HG03066 (cell line): Measurements from ENCODE around the gene SH3RF2.

ENCODE experiments used
- ATAC-seq: cut with Tn5 transposase; IDR thresholded peaks from one replicate; pipeline ENCODE4 v1.9.1; 2021; ENCODE audit warnings: low read depth; ENCODE audit not compliant: unreplicated experiment

Gene SH3RF2

DNA sequence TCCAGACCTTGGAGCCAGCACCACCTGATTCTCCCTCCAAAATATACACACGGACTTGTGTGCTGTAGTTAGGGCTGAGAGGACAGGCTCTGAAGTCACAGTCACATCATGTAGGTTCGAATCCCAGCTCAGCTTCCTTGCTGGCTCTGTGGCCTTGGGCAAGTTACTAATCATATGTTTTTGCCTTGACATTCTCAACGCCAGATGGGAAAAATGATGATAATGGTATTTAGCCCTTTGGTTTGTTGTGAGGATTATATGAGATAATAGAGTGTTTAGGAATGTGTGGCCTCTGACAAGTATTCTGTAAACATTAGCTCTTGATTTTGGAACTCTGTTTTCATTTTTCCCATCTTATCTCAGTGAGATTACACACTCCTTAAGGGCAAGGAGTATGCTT, 96.5 kb downstream of the SH3RF2 start:
- no peak for ATAC-seq

DNA sequence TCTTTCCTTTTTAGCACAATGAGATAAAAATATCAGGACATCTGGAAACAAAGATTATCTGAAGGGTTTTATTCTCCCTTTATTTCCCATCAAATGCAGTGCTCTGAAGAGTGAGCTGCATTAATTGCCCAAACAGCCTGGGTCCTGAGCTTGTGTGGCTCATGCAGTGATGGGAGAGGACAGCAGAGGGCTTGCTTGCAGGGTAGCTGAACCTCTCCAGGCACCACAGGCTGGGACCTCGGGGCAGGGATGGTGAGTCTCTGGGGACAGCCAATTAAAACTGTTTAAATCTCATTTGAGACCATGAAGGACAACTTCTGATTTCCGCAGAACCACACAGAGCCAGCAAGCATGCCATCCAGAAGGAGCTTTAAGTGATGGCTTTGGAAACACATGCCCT, 97.7 kb downstream of the SH3RF2 start:
- ATAC-seq: no peak

DNA sequence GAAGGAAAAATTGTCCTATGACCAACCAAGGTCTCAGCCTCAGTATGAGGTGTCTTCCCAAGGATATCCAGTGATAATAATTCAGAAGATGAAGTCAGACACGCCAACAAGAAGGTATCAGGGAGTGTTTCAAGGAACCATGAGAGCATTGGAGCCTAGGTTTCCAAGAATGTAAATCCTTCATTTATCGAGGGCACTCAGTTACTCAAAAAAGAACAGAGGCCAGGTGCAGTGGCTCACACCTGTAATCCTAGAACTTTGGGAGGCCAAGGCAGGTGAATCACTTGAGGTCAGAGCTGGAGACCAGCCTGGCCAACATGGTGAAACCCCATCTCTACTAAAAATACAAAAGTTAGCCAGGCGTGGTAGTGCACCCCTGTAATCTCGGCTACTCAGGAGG, 98.2 kb downstream of the SH3RF2 start:
- no peak for ATAC-seq

DNA sequence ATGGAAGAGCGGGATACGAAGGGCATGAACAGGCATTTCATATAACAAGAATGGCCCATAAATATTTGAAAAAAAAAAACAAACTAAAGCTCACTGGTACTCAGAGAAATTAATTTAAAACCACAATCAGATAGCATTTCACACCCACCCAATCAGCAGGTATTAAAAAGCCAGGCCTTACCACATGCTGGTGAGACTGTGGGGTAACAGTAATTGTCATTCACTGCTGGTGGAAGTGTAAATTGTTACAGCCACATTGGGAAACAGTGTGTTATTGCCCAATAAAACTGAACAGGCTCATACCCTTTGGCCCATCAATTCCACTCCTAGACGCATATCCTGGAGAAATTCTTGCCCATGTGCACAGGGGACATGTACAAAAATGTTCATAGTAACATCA, 103.0 kb downstream of the SH3RF2 start:
- no peak for ATAC-seq

DNA sequence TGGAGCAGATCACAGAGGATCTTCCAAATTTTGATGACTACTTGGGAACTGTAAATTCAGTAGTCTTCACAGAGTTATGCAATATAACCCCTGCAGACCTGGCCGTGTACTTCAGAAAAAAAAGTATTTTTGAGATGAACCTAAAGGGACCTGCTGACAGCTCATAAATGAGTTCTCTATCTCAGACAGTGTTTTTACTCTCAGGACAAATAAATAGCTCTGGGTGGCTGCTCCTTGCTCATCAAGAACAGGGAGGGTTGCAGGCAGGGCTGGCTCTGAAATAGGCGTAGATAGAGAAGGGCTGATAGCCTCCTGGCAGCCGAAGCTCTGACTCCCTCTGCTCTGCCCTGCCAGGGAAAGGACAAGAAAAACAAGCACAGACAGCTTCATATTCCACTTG, 104.1 kb downstream of the SH3RF2 start:
- no peak for ATAC-seq

DNA sequence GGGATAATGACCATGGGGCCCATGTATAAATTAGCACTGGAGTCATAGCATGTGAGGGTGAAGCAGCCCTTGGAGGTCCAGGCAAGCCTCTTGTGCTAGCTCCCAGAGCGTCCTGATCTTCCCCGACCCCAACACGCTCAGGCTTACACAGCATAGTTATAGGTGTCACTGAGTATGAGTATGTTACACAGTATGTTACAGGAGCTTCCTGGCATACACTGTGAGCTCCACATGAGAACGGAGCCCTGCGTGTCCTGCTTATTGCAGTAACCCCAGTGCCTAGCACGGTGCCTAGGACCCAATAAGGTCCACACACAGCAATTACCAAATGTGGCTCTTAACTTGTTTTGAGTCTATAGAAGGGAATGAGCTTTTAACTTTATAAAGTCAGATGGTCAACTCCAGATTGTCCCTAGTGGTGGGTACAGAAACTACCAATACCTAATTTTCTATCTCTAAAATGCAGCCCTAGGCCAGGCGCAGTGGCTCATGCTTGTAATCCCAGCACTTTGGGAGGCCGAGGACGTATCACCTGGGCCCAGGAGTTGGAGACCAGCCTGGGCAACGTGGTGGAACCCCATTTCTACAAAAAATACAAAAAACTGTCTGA, 104.9 kb downstream of the SH3RF2 start:
- ATAC-seq: peak; percentile 80

DNA sequence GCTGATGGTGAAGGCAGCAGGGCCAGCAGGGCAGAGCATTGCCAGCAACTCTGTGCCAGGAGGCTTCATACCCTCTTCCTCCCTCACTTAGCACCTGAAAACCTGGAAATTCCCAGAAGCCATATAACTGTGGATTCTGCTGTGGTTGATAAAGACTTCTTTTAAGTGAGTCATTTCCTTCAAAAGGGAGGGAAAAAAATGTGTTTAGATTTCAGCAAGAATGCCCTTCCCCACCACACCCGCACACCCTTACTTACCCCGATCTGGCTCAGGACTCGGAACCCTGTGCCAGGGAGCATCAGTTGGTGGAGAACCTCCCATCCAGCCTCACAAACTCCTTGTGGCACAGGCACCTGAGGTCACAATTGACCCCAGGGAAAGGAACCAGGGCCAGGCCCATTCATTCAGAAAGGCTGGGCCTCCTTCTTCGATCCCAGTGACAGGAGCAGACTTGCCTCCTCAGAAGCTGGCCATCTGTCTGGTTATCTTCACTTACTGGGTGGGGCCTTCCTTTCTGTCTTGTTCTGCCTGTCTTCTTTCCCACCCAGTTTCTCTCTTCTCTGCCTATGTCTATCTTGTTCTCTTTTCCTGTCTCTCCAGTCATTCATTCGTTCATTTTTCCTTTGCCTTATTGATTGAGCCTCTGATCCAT, 106.4 kb downstream of the SH3RF2 start:
- no peak for ATAC-seq

DNA sequence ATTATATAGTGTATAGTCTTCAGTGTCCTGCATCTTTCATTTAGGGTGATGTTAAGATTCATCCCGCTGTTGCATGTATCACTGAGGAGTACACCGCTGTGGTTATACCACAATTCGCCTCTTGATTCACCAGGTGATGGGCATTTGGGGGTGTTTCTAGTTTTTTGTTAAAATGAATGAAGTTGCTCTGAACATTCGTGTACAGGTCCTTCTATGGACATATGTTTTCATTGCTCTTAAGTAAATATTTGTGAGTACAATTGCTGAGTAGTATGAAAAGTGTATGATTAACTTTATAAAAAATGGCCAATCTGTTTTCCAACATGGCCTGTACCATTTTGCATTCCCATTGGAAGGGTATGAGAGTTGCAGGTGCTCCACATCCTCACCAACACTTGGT, 107.3 kb downstream of the SH3RF2 start:
- no peak for ATAC-seq

DNA sequence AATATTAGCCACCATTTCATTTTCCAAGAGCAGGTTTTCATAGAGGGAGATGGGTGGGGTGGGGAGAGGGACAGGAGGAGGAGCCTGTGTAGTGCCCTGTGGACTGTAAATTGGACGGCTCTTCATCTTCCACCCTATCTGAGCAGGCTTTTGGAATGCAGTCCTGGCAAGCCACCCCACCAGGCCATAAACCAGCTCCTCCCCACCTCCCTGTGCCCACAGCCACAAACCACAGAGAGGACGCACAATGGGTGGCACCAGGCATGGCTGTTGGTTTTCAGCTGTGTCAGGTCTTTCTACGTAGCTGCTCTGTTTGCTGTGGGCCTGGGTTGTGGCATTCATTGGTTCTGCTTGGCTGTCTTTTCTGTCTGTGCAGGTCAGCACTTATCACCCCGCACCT, 111.0 kb downstream of the SH3RF2 start:
- ATAC-seq: no peak

DNA sequence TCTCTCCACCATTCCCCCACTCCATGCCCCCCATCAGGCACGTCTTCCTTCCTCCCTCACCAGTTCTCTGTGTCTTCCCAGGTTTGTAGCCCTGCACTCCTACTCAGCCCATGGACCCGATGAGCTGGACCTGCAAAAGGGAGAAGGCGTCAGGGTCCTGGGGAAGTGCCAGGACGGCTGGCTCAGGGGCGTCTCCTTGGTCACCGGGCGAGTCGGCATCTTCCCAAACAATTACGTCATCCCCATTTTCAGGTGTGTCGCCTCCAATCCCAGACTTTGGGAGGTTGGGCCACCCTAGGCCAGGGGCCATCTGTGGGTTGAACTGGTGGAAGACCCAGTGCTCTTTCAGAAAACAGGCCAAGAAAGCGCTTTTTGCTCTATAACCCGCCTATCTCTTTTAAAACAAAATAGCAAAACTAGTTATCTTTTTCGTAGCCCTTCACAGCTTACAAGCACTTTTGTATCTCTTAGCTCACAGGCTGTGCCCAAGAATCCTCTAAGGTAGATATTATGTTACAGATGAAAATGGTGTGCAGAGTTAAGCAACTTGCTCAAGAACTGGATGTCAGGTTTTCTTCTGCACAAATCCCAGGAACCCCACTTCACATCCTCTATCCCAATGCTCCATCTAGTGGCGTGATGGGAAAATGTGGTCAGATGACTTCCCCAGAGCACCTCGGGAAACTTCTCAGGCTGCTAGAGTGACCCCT, 112.8 kb downstream of the SH3RF2 start:
- ATAC-seq: no peak

DNA sequence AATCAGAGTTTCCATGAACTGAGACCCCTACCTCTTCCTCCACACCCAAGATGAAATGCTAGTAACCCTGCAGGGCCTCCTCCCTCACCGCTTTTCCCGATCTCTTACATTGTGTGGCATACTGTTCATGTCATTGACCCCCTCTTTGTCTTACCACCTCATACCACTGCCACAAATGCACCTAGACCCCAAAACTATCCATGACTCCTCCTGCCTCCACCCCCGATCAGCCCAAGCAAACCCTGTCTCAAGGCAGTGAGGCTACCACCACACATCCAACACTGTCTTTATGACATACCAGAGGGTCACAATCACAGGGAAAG, 113.3 kb downstream of the SH3RF2 start:
- no peak for ATAC-seq

DNA sequence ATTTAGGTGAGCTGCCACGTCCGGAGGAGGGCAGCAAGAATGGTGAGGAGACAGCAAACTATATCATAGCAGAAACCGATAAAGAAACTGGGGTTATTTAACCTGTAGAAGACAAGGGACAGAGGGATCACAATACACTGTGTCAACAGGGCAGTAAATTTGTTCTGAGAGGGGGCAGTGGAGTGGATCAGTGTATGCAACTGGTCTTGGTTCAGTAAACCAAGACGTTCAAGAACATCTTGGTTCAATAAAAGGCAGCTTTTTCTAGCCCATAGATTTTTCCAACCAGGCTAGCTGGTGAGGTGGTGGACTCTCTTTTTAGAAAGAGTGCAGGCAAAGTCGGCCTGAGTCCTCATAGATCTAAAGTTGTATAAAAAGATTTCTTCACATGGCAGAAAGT, 113.7 kb downstream of the SH3RF2 start:
- ATAC-seq: no peak

DNA sequence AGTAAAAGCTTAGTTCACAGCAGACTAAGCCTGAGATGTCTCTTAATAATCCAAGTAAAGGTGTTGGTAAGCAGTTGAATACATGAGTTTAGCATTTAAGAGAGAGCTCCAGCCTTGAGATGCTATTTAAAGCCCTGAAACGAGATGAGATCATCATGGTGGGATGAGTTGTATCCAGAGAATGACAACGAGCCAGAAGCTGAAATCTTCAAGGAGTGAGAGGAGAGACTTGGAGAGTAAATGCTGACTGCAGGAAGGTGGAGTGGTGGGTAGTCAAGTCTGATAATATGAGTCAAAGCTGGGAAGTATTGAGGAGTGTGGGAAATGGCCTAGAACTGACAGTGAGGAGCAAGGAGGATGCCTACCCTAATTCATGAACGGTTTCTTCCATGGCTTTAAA, 115.3 kb downstream of the SH3RF2 start:
- ATAC-seq: no peak

DNA sequence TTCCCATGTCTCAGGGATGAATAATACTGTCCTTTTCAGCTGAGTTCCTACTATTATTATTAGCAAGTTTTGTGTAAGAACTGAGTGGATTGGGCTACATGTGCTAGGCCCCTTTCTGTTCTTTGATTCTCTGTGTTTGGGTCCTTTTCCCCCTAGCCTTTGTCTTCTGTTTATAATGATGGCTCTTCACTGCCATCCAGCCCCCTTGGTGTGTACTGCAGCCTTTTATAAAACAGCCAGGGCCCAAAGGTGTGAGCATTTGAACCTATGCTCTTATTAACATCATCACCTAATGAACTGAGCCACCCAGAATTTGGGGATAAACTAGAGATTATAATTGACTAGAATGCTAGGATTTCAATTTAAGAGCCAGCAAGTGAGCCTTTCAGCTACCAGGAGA, 116.4 kb downstream of the SH3RF2 start:
- no peak for ATAC-seq

DNA sequence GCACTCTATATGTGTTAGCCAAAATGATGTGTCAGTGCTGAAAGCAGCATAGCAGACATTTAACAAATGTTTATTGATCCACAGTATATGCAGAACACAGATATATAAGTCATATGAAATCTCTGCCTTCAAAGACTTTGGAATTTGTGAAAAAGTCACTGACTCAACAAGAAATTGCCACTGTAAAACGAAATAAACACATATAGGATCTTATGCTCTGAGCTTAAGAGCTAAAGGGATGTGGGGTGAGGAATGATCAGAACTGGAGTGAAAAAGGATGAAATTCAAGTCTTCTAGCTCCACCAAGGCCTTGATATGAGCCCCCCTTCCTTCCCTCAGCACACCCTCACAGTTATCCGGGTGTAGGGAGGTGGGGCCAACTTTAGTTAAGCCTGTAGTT, 119.1 kb downstream of the SH3RF2 start:
- no peak for ATAC-seq

DNA sequence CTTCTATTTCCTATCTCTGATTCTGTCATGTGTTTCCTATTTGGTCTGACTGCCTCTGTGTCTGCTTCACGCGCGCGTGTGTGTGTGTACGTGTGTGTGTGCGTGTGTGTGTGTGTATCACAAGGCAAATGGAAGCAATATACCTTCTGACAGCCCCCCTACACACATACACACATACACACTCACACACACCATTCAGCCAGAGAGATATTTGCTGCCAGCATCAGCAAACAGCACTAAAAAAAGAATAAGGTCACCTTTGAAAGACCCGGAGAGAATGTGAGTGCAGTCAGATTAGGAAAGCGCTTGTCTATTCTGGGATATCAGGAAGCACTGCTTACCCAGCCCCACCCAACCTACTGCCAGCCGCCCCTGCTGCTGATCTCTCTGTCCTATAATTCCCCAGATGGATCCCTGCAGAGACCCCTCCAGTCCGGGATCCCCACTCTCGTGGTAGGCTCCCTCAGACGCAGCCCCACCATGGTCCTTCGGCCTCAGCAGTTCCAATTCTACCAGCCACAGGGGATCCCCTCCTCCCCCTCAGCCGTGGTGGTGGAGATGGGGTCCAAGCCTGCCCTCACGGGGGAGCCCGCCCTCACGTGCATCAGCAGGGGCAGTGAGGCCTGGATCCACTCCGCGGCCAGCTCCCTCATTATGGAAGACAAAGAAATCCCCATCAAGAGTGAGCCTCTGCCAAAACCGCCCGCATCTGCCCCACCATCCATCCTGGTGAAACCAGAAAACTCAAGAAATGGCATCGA, 123.3 kb downstream of the SH3RF2 start:
- no peak for ATAC-seq

DNA sequence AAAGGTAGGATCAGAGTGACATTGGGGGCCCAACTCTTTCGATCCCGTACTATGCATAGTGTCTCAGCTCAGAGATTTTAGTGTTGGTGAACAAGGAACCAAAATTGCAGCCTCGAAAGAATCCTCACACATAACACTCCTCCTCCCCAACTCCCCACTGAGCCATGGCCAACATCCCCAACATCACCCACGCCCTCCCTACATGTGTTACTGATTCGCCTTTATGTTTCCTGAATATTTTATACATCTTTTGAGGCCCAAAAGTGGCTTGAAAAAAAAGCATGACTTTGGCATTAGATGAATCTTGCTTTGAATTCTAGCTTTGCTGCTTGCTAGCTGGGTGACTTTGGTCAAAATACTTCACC, 123.8 kb downstream of the SH3RF2 start:
- no peak for ATAC-seq

DNA sequence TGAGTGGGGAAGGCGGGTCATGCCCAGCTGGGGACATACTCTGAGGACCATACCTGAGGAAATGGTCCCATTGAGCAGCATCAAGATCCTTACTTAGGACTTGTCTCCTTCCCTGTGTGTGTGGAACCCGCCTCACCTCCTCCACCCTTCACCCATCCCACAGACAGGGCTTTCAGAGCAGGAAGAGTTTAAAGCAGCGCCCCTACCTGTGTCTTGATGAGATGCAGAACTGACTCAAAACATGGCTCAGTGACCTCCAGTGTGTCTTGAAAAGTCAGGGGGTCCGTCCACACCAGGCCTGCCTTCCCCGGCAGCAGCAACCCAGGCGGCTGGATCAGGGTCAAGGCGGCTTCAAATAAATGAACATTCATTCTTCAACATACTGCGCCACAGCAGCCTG, 130.6 kb downstream of the SH3RF2 start:
- ATAC-seq: no peak

DNA sequence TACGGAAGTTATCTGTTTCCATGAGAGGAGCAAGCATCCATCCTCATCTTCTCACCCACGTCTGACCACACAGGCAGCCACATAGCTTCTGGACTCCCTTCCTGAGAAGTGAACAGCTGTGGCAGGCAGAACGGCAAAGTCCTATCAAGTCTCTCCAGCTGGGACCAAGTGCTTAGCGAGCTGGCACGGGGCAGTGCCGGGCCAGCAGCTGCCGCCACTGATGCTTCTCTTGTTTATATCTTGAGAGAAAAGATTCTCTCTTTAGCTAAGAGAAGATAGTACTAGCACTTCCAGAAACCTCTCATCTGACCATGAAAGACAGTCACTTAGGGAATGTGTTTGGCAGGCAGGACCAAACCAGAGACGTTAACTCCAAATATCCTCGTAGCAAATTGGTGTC, 131.8 kb downstream of the SH3RF2 start:
- no peak for ATAC-seq

DNA sequence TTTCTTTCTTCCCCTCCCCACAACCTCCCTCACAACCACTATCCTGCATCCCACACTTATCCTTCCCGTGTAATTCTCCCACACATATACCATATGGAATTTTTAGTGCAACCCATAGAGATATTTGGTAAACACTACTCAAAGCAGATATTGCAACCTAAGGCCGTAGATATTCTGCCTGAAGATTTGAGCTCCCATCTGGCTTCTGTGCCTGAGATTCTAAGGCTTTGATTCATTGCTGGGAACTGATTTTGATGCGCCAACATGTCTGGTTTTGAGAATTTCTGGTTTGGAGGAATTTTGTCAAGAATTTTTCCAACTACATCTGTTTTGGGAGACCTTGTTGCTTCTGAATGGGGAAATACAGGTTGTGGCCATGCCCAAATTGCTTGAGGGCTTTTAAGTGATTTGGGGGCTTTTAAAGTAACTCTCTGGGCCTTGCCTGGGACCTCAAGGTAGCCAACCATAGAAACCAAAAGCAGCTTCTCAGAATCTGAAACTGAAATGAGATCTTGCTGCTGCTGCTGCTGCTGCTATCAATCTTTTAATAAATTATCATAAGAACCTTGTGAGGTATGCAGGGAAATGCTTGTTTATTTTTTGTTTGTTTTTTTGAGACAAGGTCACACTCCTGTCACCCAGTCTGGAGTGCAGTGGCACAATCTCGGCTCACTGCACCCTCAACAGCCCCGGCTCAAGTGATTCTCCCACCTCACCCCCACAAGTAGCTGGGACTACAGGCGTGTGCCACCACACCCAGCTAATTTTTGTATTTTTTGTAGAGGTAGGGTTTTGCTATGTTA, 132.8 kb downstream of the SH3RF2 start:
- ATAC-seq: peak; percentile 47

DNA sequence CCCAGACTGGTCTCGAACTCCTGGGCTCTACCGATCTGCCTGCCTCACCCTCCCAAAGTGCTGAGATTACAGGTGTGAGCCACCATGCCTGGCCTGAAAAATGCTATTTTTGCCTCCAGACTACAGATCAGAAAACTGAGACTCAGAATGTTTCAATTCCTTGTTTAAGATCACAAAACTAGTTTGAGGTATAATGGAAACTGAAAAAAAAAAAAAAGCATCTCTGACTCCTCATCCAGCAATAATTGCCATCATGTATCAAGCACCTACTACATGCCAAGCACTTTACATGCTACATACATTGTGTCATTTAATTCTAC, 133.4 kb downstream of the SH3RF2 start:
- peak; percentile 47 for ATAC-seq
